Osteocyte (in vitro differentiated cells): ENCODE results near the gene ETFA. TPM values are rescaled to one million over a fixed set of nuclear protein-coding genes. Genes with fewer than 3 reads are reported as not detected.

Experiments
- DNase-seq: peaks from one replicate; pipeline ENCODE4 v3.0.0; 2021; ENCODE audit warnings: mixed read lengths; ENCODE audit not compliant: unreplicated experiment; ENCODE audit errors: extremely low spot score
- H3K27ac Mint-ChIP-seq: one replicate; pipeline ENCODE4 v1.8.0; 2021; ENCODE audit warnings: mild to moderate bottlenecking, mixed read lengths; ENCODE audit not compliant: unreplicated experiment
- H3K27me3 Mint-ChIP-seq: one replicate; pipeline ENCODE4 v1.8.0; 2021; ENCODE audit warnings: mixed read lengths; ENCODE audit not compliant: unreplicated experiment
- H3K36me3 Mint-ChIP-seq: one replicate; pipeline ENCODE4 v1.8.0; 2021; ENCODE audit warnings: mixed read lengths; ENCODE audit not compliant: unreplicated experiment
- H3K4me1 Mint-ChIP-seq: one replicate; pipeline ENCODE4 v1.8.0; 2021; ENCODE audit warnings: mixed read lengths; ENCODE audit not compliant: unreplicated experiment
- H3K4me3 Mint-ChIP-seq: one replicate; pipeline ENCODE4 v1.8.0; 2021; ENCODE audit warnings: mild to moderate bottlenecking, moderate library complexity, mixed read lengths; ENCODE audit not compliant: unreplicated experiment
- H3K9me3 Mint-ChIP-seq: one replicate; pipeline ENCODE4 v1.8.0; 2021; ENCODE audit warnings: mixed read lengths; ENCODE audit not compliant: unreplicated experiment
- CTCF ChIP-seq: fragments of 200-600 bp; sonication (generic); IDR thresholded peaks from 2 replicates; pipeline ENCODE4 v1.5.0; 2021; ENCODE audit warnings: antibody characterized with exemption, mild to moderate bottlenecking, moderate library complexity
- total RNA-seq: library from RNA; stranded (reverse); gene quantifications from 2 replicates; pipeline ENCODE4 v1.2.1, GENCODE V29; 2021

ETFA gene
- total RNA-seq, 1 donor from 2014 or later, result 98.2 TPM

- Mint-ChIP-seq H3K27me3 (peaks cover 16% of the 10 kb centered on the region), H3K27ac (no peak overlapping the region), H3K9me3 (no peaks in the 10 kb centered on the region), H3K4me3 (no peak overlapping the region), H3K36me3 (no peaks in the 10 kb centered on the region), H3K4me1 (peaks cover 20% of the 10 kb centered on the region)
- no peak for TF ChIP-seq CTCF
- no peak for DNase-seq
Observed at GRCh38 chr15:76174654-76175053, 136.6 kb downstream of the ETFA start.

- Mint-ChIP-seq H3K4me3 (no peak overlapping the region), H3K27me3 (peaks cover 13% of the 10 kb centered on the region), H3K36me3 (no peaks in the 10 kb centered on the region), H3K27ac (no peak overlapping the region), H3K4me1 (peaks cover 25% of the 10 kb centered on the region), H3K9me3 (no peaks in the 10 kb centered on the region)
- no peak for DNase-seq
- no peak for TF ChIP-seq CTCF
Observed at GRCh38 chr15:76173317-76173834, 137.9 kb downstream of the ETFA start.

GRCh38 chr15:76172782-76173181 is 138.5 kb downstream of the ETFA start:
- no peak for TF ChIP-seq CTCF
- DNase-seq, result no peak
- Mint-ChIP-seq H3K27ac (no peak overlapping the region), H3K9me3 (no peaks in the 10 kb centered on the region), H3K4me1 (peaks cover 20% of the 10 kb centered on the region), H3K4me3 (no peak overlapping the region), H3K27me3 (peaks cover 8% of the 10 kb centered on the region), H3K36me3 (no peaks in the 10 kb centered on the region)

GRCh38 chr15:76169911-76170800 is 141.1 kb downstream of the ETFA start:
- no peak for DNase-seq
- no peak for TF ChIP-seq CTCF
- Mint-ChIP-seq H3K4me1 (peaks cover 17% of the 10 kb centered on the region), H3K4me3 (no peak overlapping the region), H3K27me3 (no peaks in the 10 kb centered on the region), H3K27ac (peak overlapping the region; percentile 59), H3K9me3 (no peaks in the 10 kb centered on the region), H3K36me3 (no peaks in the 10 kb centered on the region)

- no peaks in the 10 kb centered on the region for H3K9me3 Mint-ChIP-seq
- no peak for DNase-seq
- no peak overlapping the region for H3K27ac Mint-ChIP-seq
- no peaks in the 10 kb centered on the region for H3K27me3 Mint-ChIP-seq
- H3K36me3 Mint-ChIP-seq, result no peaks in the 10 kb centered on the region
- H3K4me1 Mint-ChIP-seq, result peaks cover 17% of the 10 kb centered on the region
- TF ChIP-seq CTCF, result no peak
- no peak overlapping the region for H3K4me3 Mint-ChIP-seq
Observed at GRCh38 chr15:76169018-76169417, 142.3 kb downstream of the ETFA start.
